ENCODE results near the gene SH3RF3.

Gene SH3RF3

GRCh38 chr2:109513749-109514588 lies 385.0 kb downstream of the SH3RF3 start:
- peaks cover 9% of the 10 kb centered on the region for H3K27me3 ChIP-seq (ENCODE audit: insufficient read depth, insufficient read length)
- H3K9ac ChIP-seq (ENCODE audit: insufficient read length, low read depth): no peak overlapping the region
- no peak overlapping the region for H3K4me3 ChIP-seq (ENCODE audit: insufficient read length, low read depth)
- H3K36me3 ChIP-seq (ENCODE audit: insufficient read depth, insufficient read length, low read length): no peaks in the 10 kb centered on the region
- H3K9me3 ChIP-seq (ENCODE audit: insufficient read depth, low read length): no peaks in the 10 kb centered on the region
- no peak for DNase-seq (ENCODE audit: low read depth, low spot score)
- peaks cover 8% of the 10 kb centered on the region for H3K4me1 ChIP-seq (ENCODE audit: insufficient read depth, insufficient read length)
- TF ChIP-seq YY1 (IDR thresholded peaks at IDR 0.05; ENCODE audit: insufficient read depth, insufficient read length): no peak
- no peak for TF ChIP-seq ZNF274 (IDR thresholded peaks at IDR 0.05; ENCODE audit: low read depth, low read length)
- TF ChIP-seq SUZ12 (IDR thresholded peaks at IDR 0.05; ENCODE audit: extremely low read depth, insufficient read depth, insufficient read length): no peak

DNA sequence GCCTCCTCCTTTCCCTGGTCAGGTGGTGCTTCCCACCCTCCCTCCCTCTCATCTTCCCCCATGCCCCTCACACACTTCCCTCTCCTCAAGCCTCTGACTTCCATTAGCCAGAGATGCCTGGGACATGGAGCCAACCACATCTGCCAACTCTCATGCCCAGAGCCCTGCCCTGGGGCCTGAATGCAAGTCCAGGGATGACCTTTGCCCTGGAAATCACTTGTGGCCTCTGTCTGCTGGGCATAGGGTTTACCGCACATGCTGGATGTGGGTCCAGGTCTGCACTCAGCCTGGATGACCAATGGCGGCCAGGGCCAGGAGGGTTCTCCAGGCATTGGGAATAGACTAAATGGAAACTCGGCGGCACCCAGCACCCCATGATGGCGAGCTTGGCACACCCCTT lies 385.9 kb downstream of the SH3RF3 start:
- H3K9me3 ChIP-seq (ENCODE audit: insufficient read depth, low read length): no peaks in the 10 kb centered on the region
- TF ChIP-seq SUZ12 (IDR thresholded peaks at IDR 0.05; ENCODE audit: extremely low read depth, insufficient read depth, insufficient read length): no peak
- TF ChIP-seq ZNF274 (IDR thresholded peaks at IDR 0.05; ENCODE audit: low read depth, low read length): no peak
- no peak for TF ChIP-seq YY1 (IDR thresholded peaks at IDR 0.05; ENCODE audit: insufficient read depth, insufficient read length)
- peaks cover 8% of the 10 kb centered on the region for H3K4me1 ChIP-seq (ENCODE audit: insufficient read depth, insufficient read length)
- no peaks in the 10 kb centered on the region for H3K36me3 ChIP-seq (ENCODE audit: insufficient read depth, insufficient read length, low read length)
- peaks cover 9% of the 10 kb centered on the region for H3K27me3 ChIP-seq (ENCODE audit: insufficient read depth, insufficient read length)
- no peak overlapping the region for H3K4me3 ChIP-seq (ENCODE audit: insufficient read length, low read depth)
- DNase-seq (ENCODE audit: low read depth, low spot score): no peak
- H3K9ac ChIP-seq (ENCODE audit: insufficient read length, low read depth): no peak overlapping the region

GRCh38 chr2:109516445-109517117 lies 387.6 kb downstream of the SH3RF3 start:
- H3K4me1 ChIP-seq (ENCODE audit: insufficient read depth, insufficient read length): peaks cover 8% of the 10 kb centered on the region
- peaks cover 9% of the 10 kb centered on the region for H3K27me3 ChIP-seq (ENCODE audit: insufficient read depth, insufficient read length)
- H3K9ac ChIP-seq (ENCODE audit: insufficient read length, low read depth): peak overlapping the region; percentile 36
- DNase-seq (ENCODE audit: low read depth, low spot score): peak; percentile 66
- TF ChIP-seq ZNF274 (IDR thresholded peaks at IDR 0.05; ENCODE audit: low read depth, low read length) (no peak), SUZ12 (IDR thresholded peaks at IDR 0.05; ENCODE audit: extremely low read depth, insufficient read depth, insufficient read length) (no peak), YY1 (IDR thresholded peaks at IDR 0.05; ENCODE audit: insufficient read depth, insufficient read length) (no peak)
- no peaks in the 10 kb centered on the region for H3K36me3 ChIP-seq (ENCODE audit: insufficient read depth, insufficient read length, low read length)
- no peak overlapping the region for H3K4me3 ChIP-seq (ENCODE audit: insufficient read length, low read depth)
- H3K9me3 ChIP-seq (ENCODE audit: insufficient read depth, low read length): no peaks in the 10 kb centered on the region

GRCh38 chr2:109517118-109517889 lies 388.3 kb downstream of the SH3RF3 start:
- H3K9ac ChIP-seq (ENCODE audit: insufficient read length, low read depth): no peak overlapping the region
- H3K27me3 ChIP-seq (ENCODE audit: insufficient read depth, insufficient read length): peaks cover 9% of the 10 kb centered on the region
- H3K36me3 ChIP-seq (ENCODE audit: insufficient read depth, insufficient read length, low read length): no peaks in the 10 kb centered on the region
- H3K4me3 ChIP-seq (ENCODE audit: insufficient read length, low read depth): no peak overlapping the region
- peaks cover 8% of the 10 kb centered on the region for H3K4me1 ChIP-seq (ENCODE audit: insufficient read depth, insufficient read length)
- no peak for DNase-seq (ENCODE audit: low read depth, low spot score)
- no peaks in the 10 kb centered on the region for H3K9me3 ChIP-seq (ENCODE audit: insufficient read depth, low read length)
- TF ChIP-seq ZNF274 (IDR thresholded peaks at IDR 0.05; ENCODE audit: low read depth, low read length): no peak

- TF ChIP-seq SUZ12 (IDR thresholded peaks at IDR 0.05; ENCODE audit: extremely low read depth, insufficient read depth, insufficient read length) (no peak), YY1 (IDR thresholded peaks at IDR 0.05; ENCODE audit: insufficient read depth, insufficient read length) (no peak), ZNF274 (IDR thresholded peaks at IDR 0.05; ENCODE audit: low read depth, low read length) (no peak)
- peaks cover 8% of the 10 kb centered on the region for H3K4me1 ChIP-seq (ENCODE audit: insufficient read depth, insufficient read length)
- H3K27me3 ChIP-seq (ENCODE audit: insufficient read depth, insufficient read length): peaks cover 6% of the 10 kb centered on the region
- H3K9me3 ChIP-seq (ENCODE audit: insufficient read depth, low read length): no peaks in the 10 kb centered on the region
- DNase-seq (ENCODE audit: low read depth, low spot score): no peak
- no peaks in the 10 kb centered on the region for H3K36me3 ChIP-seq (ENCODE audit: insufficient read depth, insufficient read length, low read length)
- H3K4me3 ChIP-seq (ENCODE audit: insufficient read length, low read depth): no peak overlapping the region
- H3K9ac ChIP-seq (ENCODE audit: insufficient read length, low read depth): no peak overlapping the region
Measured at GRCh38 chr2:109519513-109519912, 390.5 kb downstream of the SH3RF3 start.

GRCh38 chr2:109521233-109522062 lies 392.4 kb downstream of the SH3RF3 start:
- Histone ChIP-seq H3K36me3 (ENCODE audit: insufficient read depth, insufficient read length, low read length) (no peaks in the 10 kb centered on the region), H3K4me3 (ENCODE audit: insufficient read length, low read depth) (no peak overlapping the region), H3K27me3 (ENCODE audit: insufficient read depth, insufficient read length) (peaks cover 6% of the 10 kb centered on the region), H3K4me1 (ENCODE audit: insufficient read depth, insufficient read length) (peaks cover 4% of the 10 kb centered on the region), H3K9ac (ENCODE audit: insufficient read length, low read depth) (no peak overlapping the region), H3K9me3 (ENCODE audit: insufficient read depth, low read length) (no peaks in the 10 kb centered on the region)
- TF ChIP-seq YY1 (IDR thresholded peaks at IDR 0.05; ENCODE audit: insufficient read depth, insufficient read length) (no peak), SUZ12 (IDR thresholded peaks at IDR 0.05; ENCODE audit: extremely low read depth, insufficient read depth, insufficient read length) (no peak), ZNF274 (IDR thresholded peaks at IDR 0.05; ENCODE audit: low read depth, low read length) (no peak)
- DNase-seq (ENCODE audit: low read depth, low spot score): no peak

Data from NT2/D1 (cell line).